HG03565 (cell line): ENCODE results near the gene LACTBL1.

Experiments
- ATAC-seq: cut with Tn5 transposase; IDR thresholded peaks from one replicate; pipeline ENCODE4 v1.9.1; 2021; ENCODE audit warnings: mild to moderate bottlenecking, moderate library complexity; ENCODE audit not compliant: unreplicated experiment

LACTBL1 gene

GRCh38 chr1:22976461-22977243 is 4.0 kb upstream of the LACTBL1 start:
- no peak for ATAC-seq

- ATAC-seq, result no peak
These were observed 3.4 kb upstream of the LACTBL1 start for GRCh38 chr1:22976127-22976460.

DNA sequence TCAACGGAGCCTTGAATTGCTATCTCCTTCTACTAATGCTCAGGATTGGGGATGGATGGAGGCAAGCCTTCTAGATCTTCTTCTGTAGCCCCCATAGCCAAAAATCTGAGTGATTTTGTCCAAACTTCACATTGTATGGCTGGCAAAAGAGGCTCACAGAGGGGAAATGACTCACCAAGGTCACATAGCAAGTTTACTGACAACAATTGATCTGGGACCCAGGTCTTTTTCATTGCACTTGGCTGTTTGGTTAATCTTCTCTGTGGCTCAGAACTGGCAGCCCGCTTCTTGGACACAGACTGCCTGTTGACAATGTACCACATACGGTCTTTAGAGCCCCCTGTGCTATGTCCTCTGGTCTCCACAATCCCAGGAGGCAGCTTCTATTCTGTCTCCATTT is 3.0 kb upstream of the LACTBL1 start:
- ATAC-seq, result no peak

- ATAC-seq, result no peak
These were observed 858 bp downstream of the LACTBL1 start for GRCh38 chr1:22971611-22972405.

DNA sequence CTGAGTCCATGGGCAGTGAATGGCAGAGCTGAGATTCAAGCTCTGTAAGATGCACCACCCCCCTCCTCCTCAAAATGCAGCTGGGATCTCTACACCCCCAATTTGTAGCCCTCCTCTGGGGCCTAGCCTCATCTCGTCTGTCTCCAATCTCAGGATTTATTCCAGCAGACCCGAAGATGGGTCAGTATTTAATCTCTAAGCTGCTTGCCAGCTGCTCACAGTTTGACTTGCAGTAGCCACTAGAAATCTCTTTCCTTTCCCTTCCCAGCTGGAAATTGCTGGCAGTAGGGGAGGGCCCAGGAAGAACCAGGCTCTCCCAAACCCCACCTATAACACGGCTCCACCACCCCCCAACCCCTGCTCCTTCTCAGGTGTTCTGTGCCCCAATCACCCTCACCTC is 1.5 kb downstream of the LACTBL1 start:
- no peak for ATAC-seq

- ATAC-seq, result no peak
These were observed 2.6 kb downstream of the LACTBL1 start for GRCh38 chr1:22970096-22970495.

DNA sequence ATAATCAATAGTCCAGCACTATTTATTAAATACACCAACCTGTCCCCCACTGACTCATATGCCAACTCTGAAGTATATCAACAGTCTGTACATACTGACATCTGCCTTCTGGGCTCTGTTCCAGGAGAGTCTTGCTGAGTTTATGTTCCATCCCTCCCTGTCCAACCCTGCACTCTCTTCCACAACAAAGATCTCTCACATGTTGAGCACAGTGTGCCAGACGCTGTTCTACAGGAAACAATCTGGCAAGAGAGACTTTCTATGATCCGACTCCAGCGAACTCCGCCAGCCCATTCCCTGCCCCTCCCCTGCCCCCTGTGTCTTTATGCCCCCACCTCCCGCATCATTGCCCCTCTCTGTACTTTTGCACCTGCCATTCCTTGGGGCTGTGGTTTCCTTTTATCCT is 3.4 kb downstream of the LACTBL1 start:
- no peak for ATAC-seq

DNA sequence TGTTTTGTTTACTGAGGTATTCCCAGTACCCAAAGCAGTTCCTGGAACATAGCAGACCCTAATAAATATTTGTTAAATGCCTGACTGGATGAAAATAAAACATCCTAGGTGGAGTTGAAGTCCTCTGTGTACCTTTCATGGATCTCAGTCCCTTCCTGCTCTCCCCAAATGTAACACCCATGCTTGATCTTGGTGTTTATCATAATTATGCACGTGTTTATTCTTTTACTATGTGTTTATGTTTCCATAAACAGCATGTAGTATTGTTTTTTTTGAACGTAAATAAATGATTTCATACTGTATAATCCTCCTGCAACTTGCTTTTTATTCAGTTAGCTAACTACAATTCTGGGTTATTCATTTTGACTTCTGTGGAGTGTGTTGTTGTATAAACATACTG is 4.8 kb downstream of the LACTBL1 start:
- ATAC-seq, result no peak

GRCh38 chr1:22966309-22966708 is 6.4 kb downstream of the LACTBL1 start:
- no peak for ATAC-seq

DNA sequence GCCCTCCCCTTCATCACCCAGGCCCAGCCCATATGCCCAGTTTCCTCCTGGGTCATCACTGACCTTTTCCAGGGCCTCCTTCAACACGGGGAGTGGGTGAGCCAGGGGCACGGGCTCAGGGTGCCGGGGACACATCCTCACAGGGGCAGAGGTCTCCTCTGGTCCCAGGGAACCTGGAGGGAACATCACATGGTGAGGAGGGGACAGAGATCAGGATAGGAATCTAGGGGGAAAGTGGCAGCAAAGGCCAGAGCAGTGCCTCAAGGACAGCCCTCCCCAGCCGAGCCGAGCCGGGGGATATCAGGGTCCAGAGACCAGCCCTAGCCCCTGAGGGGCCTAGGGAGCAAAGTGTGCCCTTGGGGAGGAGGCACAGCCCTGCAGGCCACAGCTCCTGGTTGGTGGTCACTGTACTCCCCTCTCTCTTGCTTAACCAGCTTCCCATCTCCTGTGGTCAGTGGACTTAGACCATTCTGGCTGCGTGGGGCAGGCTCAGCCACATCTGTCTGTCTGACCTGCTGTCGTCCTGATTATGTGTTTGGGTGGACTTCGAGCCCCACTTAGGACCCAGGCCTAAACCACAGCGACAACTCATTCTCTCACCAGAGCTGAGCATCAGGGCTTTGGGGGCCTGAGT is 9.5 kb downstream of the LACTBL1 start:
- no peak for ATAC-seq

DNA sequence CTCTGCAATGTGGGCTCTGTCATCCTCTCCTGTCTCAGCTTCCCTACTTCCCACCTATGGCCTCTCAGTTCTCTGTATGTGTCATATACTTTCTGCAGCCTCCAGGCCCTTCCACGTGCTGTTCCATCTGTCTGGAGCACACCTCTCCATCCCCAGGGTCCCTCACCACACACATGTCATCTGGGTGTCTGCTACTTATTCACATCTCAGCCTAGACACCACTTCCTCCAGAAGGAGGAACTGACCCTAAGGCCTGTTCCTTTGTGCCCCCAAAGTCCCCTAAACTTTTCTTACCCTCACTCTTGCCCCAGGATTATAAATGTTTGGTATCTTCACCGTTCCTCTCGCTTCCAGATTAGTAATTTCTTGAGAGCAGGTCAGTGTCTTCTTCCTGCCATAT is 10.1 kb downstream of the LACTBL1 start:
- no peak for ATAC-seq

DNA sequence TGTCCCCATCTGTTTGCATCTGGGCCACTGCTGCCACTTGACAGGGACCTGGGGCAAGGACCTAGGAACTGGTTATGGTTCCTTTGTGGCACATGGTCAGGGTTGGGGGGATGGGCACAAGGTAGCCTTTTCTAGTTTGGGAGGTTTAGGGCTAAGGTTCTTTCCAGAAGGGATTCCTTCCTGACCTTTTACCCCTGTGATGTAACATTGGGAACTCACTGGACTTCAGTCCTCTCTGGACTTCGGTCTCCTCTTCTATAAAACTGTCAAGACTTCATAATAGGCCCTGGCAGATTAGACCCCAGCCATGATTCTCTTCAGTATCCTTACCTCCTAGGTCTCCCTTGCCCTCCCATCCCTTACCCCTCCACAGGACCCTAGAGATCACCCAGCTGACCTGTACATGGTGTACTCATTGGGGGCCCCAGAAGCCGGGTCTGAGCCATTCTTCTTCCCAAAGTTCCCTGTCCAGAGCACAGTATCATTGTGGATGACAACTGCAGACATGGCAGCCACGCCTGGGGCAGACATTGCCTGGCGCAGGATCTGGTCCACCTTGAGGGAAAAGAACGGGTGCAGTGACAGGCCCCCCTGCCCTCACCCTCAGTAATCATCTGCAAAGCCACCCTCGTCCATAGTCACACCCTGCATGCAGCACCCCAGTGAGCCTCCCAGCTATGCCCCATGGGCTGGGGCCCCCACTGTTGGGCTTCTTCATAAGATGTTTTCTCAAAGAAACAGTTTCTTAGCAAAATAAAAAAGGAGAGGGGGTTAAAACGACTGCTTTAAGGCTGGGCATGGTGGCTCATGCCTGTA is 12.9 kb downstream of the LACTBL1 start:
- no peak for ATAC-seq

- ATAC-seq, result no peak
These were observed 14.1 kb downstream of the LACTBL1 start for GRCh38 chr1:22958556-22958955.

GRCh38 chr1:22957066-22957465 is 15.6 kb downstream of the LACTBL1 start:
- ATAC-seq, result no peak

DNA sequence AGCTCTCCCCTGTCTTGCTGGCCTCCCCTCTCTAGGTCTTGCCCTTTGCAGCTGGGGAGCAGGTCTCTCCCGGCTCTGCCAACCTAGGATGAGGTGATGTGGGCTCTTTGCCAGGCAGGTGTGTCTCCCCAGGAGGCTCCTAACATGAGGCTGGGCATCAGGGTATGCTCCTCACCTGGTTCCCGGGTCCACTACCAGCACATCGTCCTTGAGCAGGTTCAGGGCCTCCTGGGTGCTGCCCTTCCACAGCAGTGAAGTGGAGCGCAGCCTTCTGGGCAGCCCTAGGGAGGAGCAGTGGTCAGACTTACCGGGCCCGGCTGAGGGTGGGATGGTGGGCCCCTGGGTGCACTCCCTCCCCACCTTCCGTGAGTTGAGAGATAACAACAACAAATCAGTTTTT is 17.5 kb downstream of the LACTBL1 start:
- ATAC-seq, result no peak

DNA sequence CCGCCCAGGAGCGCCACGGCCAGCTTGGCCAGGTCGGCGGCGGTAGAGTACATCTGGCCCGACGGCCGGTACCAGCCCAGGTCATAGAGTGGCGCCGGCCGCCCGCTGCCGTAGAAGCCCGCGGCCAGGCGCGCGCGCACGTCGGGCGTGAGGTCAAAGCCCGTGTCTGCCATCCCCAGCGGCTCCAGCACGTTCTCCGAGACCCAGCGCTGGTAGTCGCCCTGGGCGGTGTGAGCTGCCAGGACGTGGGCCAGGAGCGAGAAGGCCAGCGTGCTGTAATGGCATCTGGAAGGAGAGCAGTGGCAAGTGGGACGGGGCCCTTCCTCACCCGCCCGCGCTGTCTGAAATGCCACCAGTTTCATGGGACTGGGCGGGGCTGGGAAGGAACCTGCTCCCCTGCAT is 18.9 kb downstream of the LACTBL1 start:
- no peak for ATAC-seq

GRCh38 chr1:22953057-22953739 is 19.5 kb downstream of the LACTBL1 start:
- ATAC-seq, result no peak

DNA sequence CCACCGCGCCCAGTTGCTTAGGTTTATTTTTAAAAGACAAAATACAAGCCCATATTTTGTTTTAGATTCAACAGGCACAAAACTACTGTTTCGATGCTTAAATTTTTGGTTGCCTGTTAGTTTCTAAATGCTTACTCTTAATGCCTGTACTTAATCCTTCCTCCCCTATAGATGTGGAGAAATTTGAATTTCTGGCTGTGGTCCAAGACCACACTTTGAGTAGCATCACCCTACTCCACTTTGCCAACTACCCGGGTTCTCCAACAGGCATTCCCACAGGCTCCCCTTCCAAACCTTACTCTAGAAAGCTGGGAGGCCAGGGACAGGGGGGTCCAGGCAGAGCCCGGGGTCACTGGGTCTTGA is 20.0 kb downstream of the LACTBL1 start:
- ATAC-seq, result no peak

DNA sequence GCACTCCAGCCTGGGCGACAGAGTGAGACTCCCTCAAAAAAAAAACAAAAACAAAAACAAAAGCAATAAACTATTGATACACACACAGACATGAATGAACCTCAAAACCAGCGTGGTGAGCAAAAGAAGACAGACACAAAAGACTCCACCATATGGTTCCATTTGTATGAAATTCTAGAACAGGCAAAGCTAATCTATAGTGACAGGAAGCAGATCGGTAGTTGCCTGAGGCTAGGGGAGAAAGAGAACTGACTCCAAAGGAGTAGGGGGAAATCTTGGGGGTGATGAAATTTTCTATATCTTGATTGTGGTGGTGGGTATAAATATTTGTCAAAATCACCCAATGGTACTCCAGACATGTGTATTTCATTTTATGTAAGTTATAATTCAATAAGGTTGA is 20.9 kb downstream of the LACTBL1 start:
- no peak for ATAC-seq

DNA sequence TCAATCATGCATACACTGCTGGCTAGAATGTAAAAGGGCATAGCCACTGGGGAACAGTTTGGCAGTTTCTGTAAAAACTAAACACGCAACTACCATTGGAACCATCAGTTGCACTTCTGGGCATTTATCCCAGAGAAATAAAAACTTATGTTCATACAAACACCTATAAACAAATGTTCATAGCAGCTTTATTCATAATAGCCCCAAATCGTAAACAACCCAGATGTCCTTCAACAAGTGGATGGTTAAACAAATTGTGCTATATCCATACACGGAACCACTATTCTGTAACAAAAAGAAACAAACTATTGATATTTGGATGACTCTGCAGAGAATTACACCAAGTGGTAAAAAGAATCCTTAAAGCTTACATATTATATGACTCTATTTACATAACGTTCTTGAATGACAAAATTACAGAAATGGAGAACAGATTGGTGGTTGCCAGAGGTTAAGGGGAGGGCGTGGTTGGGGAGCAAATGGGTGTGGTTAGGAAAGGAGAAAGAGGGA is 22.8 kb downstream of the LACTBL1 start:
- no peak for ATAC-seq
